LoVo (cell line): ENCODE data around the gene EEF2K.
"Not testable (repeated sequence)": the region's sequence is repeated elsewhere in the genome, so short reads cannot be mapped to it uniquely, and the experiment has no call there.

Source experiments
- DNase-seq: peaks from one replicate; pipeline ENCODE4 v3.0.0-alpha.2; 2016; ENCODE audit warnings: low spot score

The EEF2K gene

DNA sequence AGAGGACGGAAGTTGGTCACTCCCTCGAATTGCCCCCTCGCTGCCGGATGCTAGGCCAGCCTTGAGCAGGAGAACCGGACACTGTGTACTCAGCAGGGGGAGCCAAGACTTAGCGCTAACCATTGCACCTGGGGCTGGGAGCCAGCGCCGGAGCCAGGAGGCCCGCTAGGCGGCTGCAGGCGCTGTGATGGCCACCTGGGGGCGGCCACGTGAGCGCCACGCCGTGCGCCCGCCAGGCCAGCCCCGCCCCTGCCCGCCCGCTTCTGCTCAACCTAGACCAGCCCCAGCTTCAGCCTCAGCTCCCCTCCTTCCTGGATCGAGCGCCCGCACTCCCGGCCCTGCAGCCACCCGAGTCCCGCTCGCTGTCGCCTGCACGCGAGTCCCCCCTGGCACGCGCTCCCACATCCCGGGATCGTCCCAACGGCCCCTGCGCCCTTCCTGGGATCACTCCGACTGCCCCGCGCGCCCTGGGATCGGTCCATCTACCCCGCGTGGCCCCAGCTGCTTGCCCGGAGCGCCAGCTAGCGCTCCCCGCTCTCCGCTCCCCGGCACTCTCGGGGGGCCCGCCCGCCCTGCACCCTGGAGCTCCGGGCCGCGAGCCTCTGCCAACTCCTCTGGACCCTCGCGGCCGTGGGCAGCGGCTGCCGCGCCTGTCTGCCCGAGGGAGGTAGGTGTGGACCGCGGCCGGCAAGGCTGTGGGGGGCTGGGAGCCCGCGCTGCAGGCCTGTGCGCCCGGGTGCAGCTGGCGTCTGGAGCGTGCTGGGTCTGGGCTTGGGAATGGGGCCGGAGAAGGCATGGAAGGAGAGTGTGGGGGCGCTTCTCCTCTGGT, at the start of gene EEF2K:
Gene EEF2K, plus strand, starts transcription at position 266 of the 829 bp plus-strand sequence. CDS start 19,452 bp downstream, outside the sequence.
- peak; percentile 98 for DNase-seq

DNA sequence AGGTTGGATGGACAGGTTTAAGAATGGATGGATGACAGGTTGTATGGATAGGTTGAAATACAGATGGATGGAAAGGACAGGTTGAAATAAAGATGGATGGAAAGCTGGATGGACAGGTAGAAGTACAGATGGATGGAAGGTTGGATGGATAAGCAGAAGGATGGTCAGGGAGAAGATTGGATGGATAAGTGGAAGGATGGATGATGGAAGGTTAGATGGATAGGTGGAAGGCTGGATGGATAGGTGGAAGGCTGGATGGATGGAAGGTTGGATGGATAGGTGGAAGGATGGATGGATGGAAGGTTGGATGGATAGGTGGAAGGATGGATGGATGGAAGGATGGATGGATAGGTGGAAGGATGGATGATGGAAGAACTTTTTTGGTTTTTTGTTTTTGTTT, 44.7 kb upstream of the EEF2K start:
- DNase-seq: no peak

- DNase-seq: peak; percentile 48
These were observed 44.0 kb upstream of the EEF2K start, which contains the start of gene SDR42E2 for GRCh38 chr16:22161999-22162655. SDR42E2 (plus strand) TSS chr16:22162506; CDS start chr16:22165583, 3,077 bp downstream.

GRCh38 chr16:22162656-22163009, 43.4 kb upstream of the EEF2K start:
- no peak for DNase-seq

GRCh38 chr16:22163806-22164205, 42.3 kb upstream of the EEF2K start:
- no peak for DNase-seq

GRCh38 chr16:22164482-22164881, 41.6 kb upstream of the EEF2K start:
- no peak for DNase-seq

- no peak for DNase-seq
These were observed 40.4 kb upstream of the EEF2K start for GRCh38 chr16:22165508-22166285.

- DNase-seq: no peak
These were observed 34.1 kb upstream of the EEF2K start for GRCh38 chr16:22171953-22172352.

GRCh38 chr16:22172642-22173041, 33.4 kb upstream of the EEF2K start:
- DNase-seq: not testable (repeated sequence)

GRCh38 chr16:22174642-22175041, 31.4 kb upstream of the EEF2K start:
- no peak for DNase-seq

GRCh38 chr16:22177968-22178930, 27.8 kb upstream of the EEF2K start:
- no peak for DNase-seq

DNA sequence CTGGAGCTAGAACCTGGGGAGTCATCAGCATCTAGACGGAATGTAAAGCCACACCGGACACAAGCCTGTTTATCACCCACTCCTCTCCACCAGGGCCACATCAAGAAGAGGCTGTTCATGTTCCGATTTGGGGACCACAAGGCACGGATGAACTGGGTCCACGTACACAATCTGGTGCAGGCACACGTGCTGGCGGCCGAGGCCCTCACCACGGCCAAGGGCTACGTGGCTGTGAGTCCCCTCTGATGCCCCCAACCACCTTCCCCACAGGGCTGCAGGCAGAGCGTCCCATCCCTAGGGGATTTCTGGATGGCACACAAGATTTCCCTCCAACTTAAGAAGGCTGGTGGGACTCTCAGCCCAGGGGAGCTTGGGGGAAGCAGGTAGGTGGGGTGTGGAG, 24.7 kb upstream of the EEF2K start:
- DNase-seq: no peak

- no peak for DNase-seq
These were observed 24.2 kb upstream of the EEF2K start for GRCh38 chr16:22181843-22182242.

- DNase-seq: no peak
These were observed 22.7 kb upstream of the EEF2K start for GRCh38 chr16:22183335-22183734.

- DNase-seq: no peak
These were observed 22.0 kb upstream of the EEF2K start for GRCh38 chr16:22183901-22184614.

- DNase-seq: no peak
These were observed 21.5 kb upstream of the EEF2K start for GRCh38 chr16:22184615-22184968.

GRCh38 chr16:22186517-22186916, 19.6 kb upstream of the EEF2K start:
- no peak for DNase-seq

DNA sequence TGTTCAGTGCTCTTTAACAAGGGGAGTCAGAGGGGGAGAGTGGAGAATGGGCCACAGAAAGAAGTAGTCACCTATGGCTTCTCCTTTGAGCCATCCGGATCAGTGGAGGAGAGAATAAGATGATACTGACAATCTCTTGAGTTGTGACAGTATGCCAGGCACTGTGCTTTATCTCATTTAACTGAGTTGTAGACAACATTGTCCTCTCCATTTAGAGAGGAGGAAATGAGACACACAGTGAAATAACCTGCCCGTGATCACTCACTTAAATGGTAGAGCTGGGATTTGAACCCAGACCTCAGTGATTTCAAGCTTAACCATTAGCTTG, 17.8 kb upstream of the EEF2K start:
- no peak for DNase-seq

- DNase-seq: peak; percentile 87
These were observed 17.3 kb upstream of the EEF2K start for GRCh38 chr16:22188595-22189442.

- no peak for DNase-seq
These were observed 16.5 kb upstream of the EEF2K start for GRCh38 chr16:22189473-22190080.
